PFSK-1 (cell line): ENCODE results near the gene F7.

Experiments
- FOXP2 ChIP-seq: optimal IDR thresholded peaks from 2 replicates; pipeline ENCODE3; 2011; ENCODE audit warnings: borderline replicate concordance, control low read depth, inconsistent platforms; ENCODE audit not compliant: insufficient read depth; ENCODE audit errors: extremely low read length, extremely low read depth
- POLR2AphosphoS5 ChIP-seq: IDR thresholded peaks from 2 replicates; pipeline ENCODE4 v1.6.1; 2012; ENCODE audit warnings: low read depth, mild to moderate bottlenecking, control low read depth, low read length, moderate library complexity
- REST ChIP-seq, 2 experiments: IDR thresholded peaks; 2 replicates each; pipeline versions ENCODE4 v1.6.1 to v1.8.0; 2011 to 2012; ENCODE audit warnings: low read depth in 2 of 2, low read length in 2 of 2, control low read depth in 1 of 2, inconsistent platforms in 1 of 2, mild to moderate bottlenecking in 1 of 2, moderate library complexity in 1 of 2; ENCODE audit not compliant: insufficient read depth in 1 of 2
- SIN3A ChIP-seq: IDR thresholded peaks from 2 replicates; pipeline ENCODE4 v1.6.1; 2012; ENCODE audit warnings: mild to moderate bottlenecking, low read length, moderate library complexity, borderline replicate concordance; ENCODE audit not compliant: insufficient read depth
- TAF1 ChIP-seq: IDR thresholded peaks from 2 replicates; pipeline ENCODE4 v1.6.1; 2012; ENCODE audit warnings: low read length, control low read depth, borderline replicate concordance; ENCODE audit not compliant: insufficient read depth

The F7 gene

GRCh38 chr13:113161433-113161832 lies 55.8 kb downstream of the F7 start:
- TF ChIP-seq SIN3A = no peak
- no peak for TF ChIP-seq REST (IDR thresholded peaks at IDR 0.05; ENCODE audit: insufficient read depth in 1 of 2, low read depth in 2 of 2, low read length in 2 of 2)
- no peak for TF ChIP-seq TAF1
- no peak for TF ChIP-seq FOXP2
- no peak for TF ChIP-seq POLR2AphosphoS5

- TF ChIP-seq POLR2AphosphoS5 = no peak
- no peak for TF ChIP-seq FOXP2
- no peak for TF ChIP-seq SIN3A
Measured at GRCh38 chr13:113162783-113163685, 57.4 kb downstream of the F7 start.

DNA sequence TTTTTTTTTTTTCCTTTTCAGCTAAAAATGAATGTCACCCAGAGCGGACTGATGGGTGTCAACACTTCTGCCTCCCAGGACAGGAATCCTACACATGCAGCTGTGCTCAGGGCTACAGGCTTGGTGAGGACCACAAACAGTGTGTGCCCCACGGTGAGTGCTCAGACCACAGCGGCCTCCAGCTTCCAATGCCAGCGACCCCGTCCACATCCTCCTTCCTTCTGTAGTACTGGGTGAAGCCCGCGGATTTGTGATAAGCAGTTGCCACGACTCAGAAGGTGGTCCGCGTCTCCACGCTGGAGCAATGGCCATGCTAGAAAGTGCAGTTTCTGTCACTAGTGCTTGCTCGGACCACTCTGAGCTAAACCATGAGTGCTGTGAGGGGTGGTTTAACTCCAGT lies 58.9 kb downstream of the F7 start:
- TF ChIP-seq SIN3A = no peak
- no peak for TF ChIP-seq REST (IDR thresholded peaks at IDR 0.05; ENCODE audit: insufficient read depth in 1 of 2, low read depth in 2 of 2, low read length in 2 of 2)
- TF ChIP-seq POLR2AphosphoS5 = no peak

- TF ChIP-seq FOXP2 (no peak), SIN3A (no peak)
Measured at GRCh38 chr13:113166266-113166665, 60.7 kb downstream of the F7 start.

- no peak for TF ChIP-seq SIN3A
- TF ChIP-seq TAF1 = no peak
- TF ChIP-seq FOXP2 = no peak
- TF ChIP-seq POLR2AphosphoS5 = no peak
- no peak for TF ChIP-seq REST (IDR thresholded peaks at IDR 0.05; ENCODE audit: insufficient read depth in 1 of 2, low read depth in 2 of 2, low read length in 2 of 2)
Measured at GRCh38 chr13:113166681-113167080, 61.1 kb downstream of the F7 start.

- TF ChIP-seq POLR2AphosphoS5 (no peak), FOXP2 (no peak), SIN3A (no peak), REST (IDR thresholded peaks at IDR 0.05; ENCODE audit: insufficient read depth in 1 of 2, low read depth in 2 of 2, low read length in 2 of 2) (no peak), TAF1 (no peak)
Measured at GRCh38 chr13:113167155-113167554, 61.6 kb downstream of the F7 start.
